ENCODE data around the gene ZNF878. TPM values are rescaled to one million over a fixed set of nuclear protein-coding genes. Genes with fewer than 3 reads are reported as not detected.

The ZNF878 gene
- total and polyA plus RNA-seq, 9 donors: 0.08 to 0.62 (median 0.25) TPM; not detected in 2

GRCh38 chr19:12015015-12015752, 37.6 kb downstream of the ZNF878 start:
- peaks cover 3 to 51% of the 10 kb centered on the region in 2 donors for H3K9me3 ChIP-seq
- DNase-seq: no peak
- intact Hi-C loops (cut with DNase I): no loop called here
- H3K36me3 ChIP-seq: no peaks in the 10 kb centered on the region
- no peak overlapping the region for H3K4me3 ChIP-seq
- no peaks in the 10 kb centered on the region for H3K27me3 ChIP-seq
- no peaks in the 10 kb centered on the region for H3K4me1 ChIP-seq (ENCODE audit: insufficient read depth)
- H3K27ac ChIP-seq: no peak overlapping the region
- WGBS, 3 donors: 96 to 98% (median 97%) methylated on average over 9 of the region's 9 CpGs
- TF ChIP-seq CTCF (IDR thresholded peaks at IDR 0.05) (no peak), EP300 (IDR thresholded peaks at IDR 0.05) (no peak), POLR2A (IDR thresholded peaks at IDR 0.05) (no peak)

GRCh38 chr19:12000152-12000981, 52.4 kb downstream of the ZNF878 start:
- H3K9me3 ChIP-seq: no peaks in the 10 kb centered on the region
- H3K27me3 ChIP-seq: no peaks in the 10 kb centered on the region
- no peaks in the 10 kb centered on the region for H3K4me1 ChIP-seq (ENCODE audit: insufficient read depth)
- 87% methylated on average over 9 of the region's 9 CpGs for WGBS, 3 donors
- no peak for TF ChIP-seq POLR2A (IDR thresholded peaks at IDR 0.05)
- no peak for TF ChIP-seq CTCF (IDR thresholded peaks at IDR 0.05)
- H3K4me3 ChIP-seq: no peak overlapping the region
- no peak for DNase-seq
- no peak overlapping the region for H3K27ac ChIP-seq
- intact Hi-C loops (cut with DNase I): no loop called here
- H3K36me3 ChIP-seq: no peaks in the 10 kb centered on the region

DNA sequence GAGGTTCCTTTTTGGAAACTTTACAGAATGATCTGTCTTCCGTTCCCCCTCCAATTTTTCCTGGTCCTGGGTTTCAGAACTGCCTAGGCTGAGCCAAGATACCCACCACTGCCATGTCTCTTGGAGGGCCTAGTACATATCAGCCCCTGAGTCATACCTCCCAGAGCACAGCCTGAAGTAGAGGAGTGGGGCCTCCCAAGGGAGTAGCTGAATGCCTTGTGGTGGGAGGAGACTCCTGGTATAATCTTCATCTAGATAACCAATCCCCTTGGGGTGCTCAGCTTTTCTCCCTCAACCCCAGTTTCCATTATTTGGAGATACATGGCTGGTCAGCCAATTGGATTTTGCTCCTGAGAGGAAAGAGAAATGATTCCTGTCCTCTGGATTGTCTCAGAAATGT, 57.6 kb downstream of the ZNF878 start:
- no peak overlapping the region for H3K27ac ChIP-seq
- DNase-seq: no peak
- no peaks in the 10 kb centered on the region for H3K4me1 ChIP-seq (ENCODE audit: insufficient read depth)
- H3K4me3 ChIP-seq: no peak overlapping the region
- 68 to 80% (median 74%) methylated on average over 1 of the region's 1 CpG for WGBS, 3 donors
- no peaks in the 10 kb centered on the region for H3K27me3 ChIP-seq
- TF ChIP-seq EP300 (IDR thresholded peaks at IDR 0.05) (no peak), POLR2A (IDR thresholded peaks at IDR 0.05) (no peak), CTCF (IDR thresholded peaks at IDR 0.05) (no peak)
- intact Hi-C loops (cut with DNase I): loop anchor here in 2 of 4 donors (10.0 kb wide), 2 partner anchors 70 to 200 kb away; partner anchors contain the start of genes ZNF491 (in 1 of the 2) and ZNF700 (in 1 of the 2)
- H3K9me3 ChIP-seq: no peaks in the 10 kb centered on the region
- no peaks in the 10 kb centered on the region for H3K36me3 ChIP-seq

Small RNAs within 50 kb of the gene (small RNA-seq; reads per million reads assigned to genes)
- gene RF00019 (not detected), gene RNA5SP464 (not detected), gene RNA5SP465 (not detected), gene RNA5SP466 (not detected)

Other genes with a start within 250 kb of the ZNF878 start
- gene ZNF440, start 238.7 kb downstream of the ZNF878 start, total RNA-seq: 10 to 100 TPM in 5 of 7 donors, 1 to 10 TPM in 2; 6.6 to 21.6 (median 12.1) TPM
- 1 to 10 TPM; 3.0 to 5.0 TPM for gene ZNF440, start 238.7 kb downstream of the ZNF878 start, polyA plus RNA-seq
- gene ZNF439, start 204.2 kb downstream of the ZNF878 start, total RNA-seq: 10 to 100 TPM in 6 of 7 donors, 1 to 10 TPM in 1; 7.1 to 14.6 (median 11.2) TPM
- gene ZNF439, start 204.2 kb downstream of the ZNF878 start, polyA plus RNA-seq: 1 to 10 TPM; 6.6 to 7.2 TPM
- gene ZNF69, start 165.2 kb downstream of the ZNF878 start, total RNA-seq: 10 to 100 TPM; 12.6 to 25.5 (median 15.4) TPM
- 10 to 100 TPM in 1 of 2 donors, 1 to 10 TPM in 1; 7.5 to 10.2 TPM for gene ZNF69, start 165.2 kb downstream of the ZNF878 start, polyA plus RNA-seq
- 10 to 100 TPM in 6 of 7 donors, 1 to 10 TPM in 1; 8.6 to 22.3 (median 14.0) TPM for gene ZNF700, start 127.9 kb downstream of the ZNF878 start, total RNA-seq
- 1 to 10 TPM; 6.7 to 7.6 TPM for gene ZNF700, start 127.9 kb downstream of the ZNF878 start, polyA plus RNA-seq
- 10 to 100 TPM in 1 of 7 donors, 1 to 10 TPM in 6; 4.1 to 18.8 (median 8.3) TPM for gene ZNF763, start 87.9 kb downstream of the ZNF878 start, total RNA-seq
- 1 to 10 TPM; 4.3 to 7.0 TPM for gene ZNF763, start 87.9 kb downstream of the ZNF878 start, polyA plus RNA-seq
- gene ZNF433, start 17.3 kb downstream of the ZNF878 start, total RNA-seq: 10 to 100 TPM in 2 of 7 donors, 1 to 10 TPM in 5; 4.1 to 17.4 (median 6.8) TPM
- gene ZNF433, start 17.3 kb downstream of the ZNF878 start, polyA plus RNA-seq: 1 to 10 TPM; 4.5 to 4.6 TPM
- gene ZNF844, start 11.8 kb upstream of the ZNF878 start, total RNA-seq: 10 to 100 TPM; 14.5 to 39.1 (median 16.8) TPM
- 10 to 100 TPM in 1 of 2 donors, 1 to 10 TPM in 1; 8.7 to 17.9 TPM for gene ZNF844, start 11.8 kb upstream of the ZNF878 start, polyA plus RNA-seq
- gene ZNF20, start 87.4 kb upstream of the ZNF878 start, total RNA-seq: 1 to 10 TPM; 1.2 to 5.2 (median 3.2) TPM
- 1 to 10 TPM; 2.2 to 2.4 TPM for gene ZNF20, start 87.4 kb upstream of the ZNF878 start, polyA plus RNA-seq
- gene ZNF625, start 103.8 kb upstream of the ZNF878 start, total RNA-seq: 10 to 100 TPM in 2 of 7 donors, 1 to 10 TPM in 5; 2.8 to 19.6 (median 9.1) TPM
- 1 to 10 TPM; 1.5 to 2.5 TPM for gene ZNF625, start 103.8 kb upstream of the ZNF878 start, polyA plus RNA-seq
- gene ZNF136, start 110.1 kb upstream of the ZNF878 start, total RNA-seq: 10 to 100 TPM; 15.7 to 18.8 (median 16.3) TPM
- gene ZNF136, start 110.1 kb upstream of the ZNF878 start, polyA plus RNA-seq: 10 to 100 TPM in 1 of 2 donors, 1 to 10 TPM in 1; 8.8 to 12.2 TPM
- gene ZNF44, start 241.9 kb upstream of the ZNF878 start, total RNA-seq: 10 to 100 TPM; 10.1 to 33.3 (median 16.6) TPM
- gene ZNF44, start 241.9 kb upstream of the ZNF878 start, polyA plus RNA-seq: 10 to 100 TPM in 1 of 2 donors, 1 to 10 TPM in 1; 9.0 to 11.1 TPM

Data from ovary (tissue), 9 donors.